ENCODE measurements around the gene SLC18A2.

The SLC18A2 gene

GRCh38 chr10:117322260-117322659, 81.3 kb downstream of the SLC18A2 start:
- no peak for TF ChIP-seq CTCF (conservative IDR thresholded peaks at IDR 0.05; ENCODE audit: low read length)
- no peak for TF ChIP-seq EZH2phosphoT487 (IDR thresholded peaks at IDR 0.05; ENCODE audit: borderline replicate concordance)
- H3K9me2 ChIP-seq (replicated peaks; ENCODE audit: low read depth, low read length) = no peaks in the 10 kb centered on the region
- H3K9me3 ChIP-seq (ENCODE audit: insufficient read depth, low read depth, low read length) = no peaks in the 10 kb centered on the region
- H2AFZ ChIP-seq (ENCODE audit: low read length) = no peak overlapping the region
- no peaks in the 10 kb centered on the region for H3K27me3 ChIP-seq (ENCODE audit: insufficient read depth, low read length, poor library complexity, severe bottlenecking)
- no peak overlapping the region for H3K9ac ChIP-seq (ENCODE audit: low read depth, low read length, poor library complexity, severe bottlenecking)
- peaks cover 15% of the 10 kb centered on the region for H3K4me1 ChIP-seq (ENCODE audit: insufficient read depth, low read length, poor library complexity, severe bottlenecking)
- H3K4me2 ChIP-seq (ENCODE audit: low read depth, low read length, poor library complexity, severe bottlenecking) = no peak overlapping the region
- H4K20me1 ChIP-seq (ENCODE audit: insufficient read depth, low read length, poor library complexity, severe bottlenecking) = peaks cover 99% of the 10 kb centered on the region
- H3K4me3 ChIP-seq (ENCODE audit: low read length, poor library complexity, severe bottlenecking) = no peak overlapping the region
- H3K79me2 ChIP-seq (ENCODE audit: insufficient read depth, low read length) = peaks cover 100% of the 10 kb centered on the region
- peaks cover 85% of the 10 kb centered on the region for H3K36me3 ChIP-seq (ENCODE audit: insufficient read depth, low read length)
- H3F3A ChIP-seq (ENCODE audit: low read depth) = peaks cover 24% of the 10 kb centered on the region; the same call in 1 of the 2 replicates

GRCh38 chr10:117324367-117324766, 83.5 kb downstream of the SLC18A2 start:
- peaks cover 99% of the 10 kb centered on the region for H4K20me1 ChIP-seq (ENCODE audit: insufficient read depth, low read length, poor library complexity, severe bottlenecking)
- peaks cover 100% of the 10 kb centered on the region for H3K79me2 ChIP-seq (ENCODE audit: insufficient read depth, low read length)
- H3F3A ChIP-seq (ENCODE audit: low read depth) = peaks cover 19% of the 10 kb centered on the region; the same call in 1 of the 2 replicates
- H3K9ac ChIP-seq (ENCODE audit: low read depth, low read length, poor library complexity, severe bottlenecking) = no peak overlapping the region
- H2AFZ ChIP-seq (ENCODE audit: low read length) = no peak overlapping the region
- H3K9me3 ChIP-seq (ENCODE audit: insufficient read depth, low read depth, low read length) = no peaks in the 10 kb centered on the region
- H3K4me2 ChIP-seq (ENCODE audit: low read depth, low read length, poor library complexity, severe bottlenecking) = no peak overlapping the region
- H3K9me2 ChIP-seq (replicated peaks; ENCODE audit: low read depth, low read length) = no peaks in the 10 kb centered on the region
- no peaks in the 10 kb centered on the region for H3K27me3 ChIP-seq (ENCODE audit: insufficient read depth, low read length, poor library complexity, severe bottlenecking)
- no peak for TF ChIP-seq CTCF (conservative IDR thresholded peaks at IDR 0.05; ENCODE audit: low read length)
- TF ChIP-seq EZH2phosphoT487 (IDR thresholded peaks at IDR 0.05; ENCODE audit: borderline replicate concordance) = no peak
- peaks cover 14% of the 10 kb centered on the region for H3K4me1 ChIP-seq (ENCODE audit: insufficient read depth, low read length, poor library complexity, severe bottlenecking)
- no peak overlapping the region for H3K4me3 ChIP-seq (ENCODE audit: low read length, poor library complexity, severe bottlenecking)
- peaks cover 85% of the 10 kb centered on the region for H3K36me3 ChIP-seq (ENCODE audit: insufficient read depth, low read length)

GRCh38 chr10:117327262-117327661, 86.3 kb downstream of the SLC18A2 start:
- Histone ChIP-seq H4K20me1 (ENCODE audit: insufficient read depth, low read length, poor library complexity, severe bottlenecking) (peaks cover 97% of the 10 kb centered on the region), H3F3A (ENCODE audit: low read depth) (peaks cover 11% of the 10 kb centered on the region; the same call in 1 of the 2 replicates), H3K36me3 (ENCODE audit: insufficient read depth, low read length) (peaks cover 92% of the 10 kb centered on the region), H3K4me2 (ENCODE audit: low read depth, low read length, poor library complexity, severe bottlenecking) (no peak overlapping the region), H3K9ac (ENCODE audit: low read depth, low read length, poor library complexity, severe bottlenecking) (no peak overlapping the region), H3K4me3 (ENCODE audit: low read length, poor library complexity, severe bottlenecking) (no peak overlapping the region), H3K79me2 (ENCODE audit: insufficient read depth, low read length) (peaks cover 99% of the 10 kb centered on the region), H3K9me2 (replicated peaks; ENCODE audit: low read depth, low read length) (no peaks in the 10 kb centered on the region), H2AFZ (ENCODE audit: low read length) (no peak overlapping the region), H3K4me1 (ENCODE audit: insufficient read depth, low read length, poor library complexity, severe bottlenecking) (peaks cover 15% of the 10 kb centered on the region), H3K27me3 (ENCODE audit: insufficient read depth, low read length, poor library complexity, severe bottlenecking) (no peaks in the 10 kb centered on the region), H3K9me3 (ENCODE audit: insufficient read depth, low read depth, low read length) (no peaks in the 10 kb centered on the region)
- no peak for TF ChIP-seq CTCF (conservative IDR thresholded peaks at IDR 0.05; ENCODE audit: low read length)
- no peak for TF ChIP-seq EZH2phosphoT487 (IDR thresholded peaks at IDR 0.05; ENCODE audit: borderline replicate concordance)

Data from Loucy (cell line).